ENCODE results near the gene PRKAG1. TPM values are rescaled to one million over a fixed set of nuclear protein-coding genes. Genes with fewer than 3 reads are reported as not detected.

PRKAG1 gene
- total RNA-seq, 1 experiment from 2014 or later, result 57.3 TPM

DNA sequence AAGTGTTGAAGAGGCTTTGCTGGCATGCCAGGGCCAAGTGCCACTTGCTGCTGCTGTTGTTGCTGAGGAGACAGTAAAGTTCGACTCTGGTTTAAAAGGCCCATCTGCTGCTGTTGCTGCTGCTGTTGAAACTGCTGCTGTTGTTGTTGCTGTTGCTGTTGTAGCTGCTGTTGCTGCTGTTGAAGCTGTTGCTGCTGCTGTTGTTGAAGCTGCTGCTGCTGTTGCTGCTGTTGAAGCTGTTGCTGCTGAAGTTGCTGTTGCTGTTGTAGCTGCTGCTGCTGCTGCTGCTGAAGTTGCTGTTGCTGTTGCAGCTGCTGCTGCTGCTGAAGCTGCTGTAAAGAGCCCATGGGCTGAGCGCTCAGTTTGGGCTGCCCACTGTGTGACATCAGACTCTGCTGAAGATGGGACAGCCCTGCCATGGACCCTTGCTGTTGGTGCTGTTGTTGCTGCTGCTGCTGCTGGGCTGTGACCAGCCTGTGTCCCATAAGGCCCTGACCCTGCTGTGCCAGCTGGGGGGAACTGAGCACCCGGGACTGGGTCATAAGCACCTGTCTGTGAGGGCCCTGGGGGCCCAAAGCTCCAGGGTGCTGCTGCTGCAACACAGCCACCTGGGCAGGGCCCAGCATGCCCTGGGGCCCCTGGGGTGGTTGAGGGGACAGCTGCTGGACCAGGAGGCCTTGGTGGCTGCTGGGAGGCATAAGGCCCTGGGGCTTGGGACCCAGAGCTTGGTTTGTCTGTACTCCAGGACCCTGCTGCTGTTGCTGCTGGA, 14.3 kb upstream of the PRKAG1 start:
- Histone ChIP-seq H3K4me3 (ENCODE audit: low read depth in 2 of 2, low read length in 2 of 2) (no peak overlapping the region), H3K36me3 (ENCODE audit: control insufficient read depth, insufficient read depth, low read length) (peaks cover 7% of the 10 kb centered on the region), H3K27ac (ENCODE audit: low read length) (no peak overlapping the region), H3K27me3 (ENCODE audit: control insufficient read depth, insufficient read depth, low read length) (no peaks in the 10 kb centered on the region), H3K9me3 (ENCODE audit: control insufficient read depth, insufficient read depth, low read depth, low read length) (no peaks in the 10 kb centered on the region), H3K4me1 (ENCODE audit: control insufficient read depth, insufficient read depth, low read length) (no peaks in the 10 kb centered on the region)
- CTCF ChIA-PET, result no interaction called here
- BruUV-seq (replicated peaks), result no TSS peak
- DNase-seq (ENCODE audit: low read depth, low spot score), result no peak
- in situ Hi-C loops (cut with HindIII; ENCODE audit: low pct_unique_long_range_greater_than_20kb, low sequenced_read_pairs), result no loop called here
- intact Hi-C loops (cut with micrococcal nuclease; ENCODE audit: unreplicated experiment), result no loop called here
- POLR2A ChIA-PET, result interaction anchor here (0.5 kb wide), 1 partner anchor 82 kb away, joined by 5 read pairs; no protein-coding TSS in a partner anchor
- ATAC-seq, result no peak
- TF ChIP-seq TCF7L2 (IDR thresholded peaks at IDR 0.05; ENCODE audit: low read depth, low read length), result no peak
- TF ChIP-seq, protein P1, sequence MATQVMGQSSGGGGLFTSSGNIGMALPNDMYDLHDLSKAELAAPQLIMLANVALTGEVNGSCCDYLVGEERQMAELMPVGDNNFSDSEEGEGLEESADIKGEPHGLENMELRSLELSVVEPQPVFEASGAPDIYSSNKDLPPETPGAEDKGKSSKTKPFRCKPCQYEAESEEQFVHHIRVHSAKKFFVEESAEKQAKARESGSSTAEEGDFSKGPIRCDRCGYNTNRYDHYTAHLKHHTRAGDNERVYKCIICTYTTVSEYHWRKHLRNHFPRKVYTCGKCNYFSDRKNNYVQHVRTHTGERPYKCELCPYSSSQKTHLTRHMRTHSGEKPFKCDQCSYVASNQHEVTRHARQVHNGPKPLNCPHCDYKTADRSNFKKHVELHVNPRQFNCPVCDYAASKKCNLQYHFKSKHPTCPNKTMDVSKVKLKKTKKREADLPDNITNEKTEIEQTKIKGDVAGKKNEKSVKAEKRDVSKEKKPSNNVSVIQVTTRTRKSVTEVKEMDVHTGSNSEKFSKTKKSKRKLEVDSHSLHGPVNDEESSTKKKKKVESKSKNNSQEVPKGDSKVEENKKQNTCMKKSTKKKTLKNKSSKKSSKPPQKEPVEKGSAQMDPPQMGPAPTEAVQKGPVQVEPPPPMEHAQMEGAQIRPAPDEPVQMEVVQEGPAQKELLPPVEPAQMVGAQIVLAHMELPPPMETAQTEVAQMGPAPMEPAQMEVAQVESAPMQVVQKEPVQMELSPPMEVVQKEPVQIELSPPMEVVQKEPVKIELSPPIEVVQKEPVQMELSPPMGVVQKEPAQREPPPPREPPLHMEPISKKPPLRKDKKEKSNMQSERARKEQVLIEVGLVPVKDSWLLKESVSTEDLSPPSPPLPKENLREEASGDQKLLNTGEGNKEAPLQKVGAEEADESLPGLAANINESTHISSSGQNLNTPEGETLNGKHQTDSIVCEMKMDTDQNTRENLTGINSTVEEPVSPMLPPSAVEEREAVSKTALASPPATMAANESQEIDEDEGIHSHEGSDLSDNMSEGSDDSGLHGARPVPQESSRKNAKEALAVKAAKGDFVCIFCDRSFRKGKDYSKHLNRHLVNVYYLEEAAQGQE (IDR thresholded peaks at IDR 0.05; ENCODE audit: insufficient read depth in 1 of 2, low read depth in 2 of 2, low read length in 1 of 2), result no peak
- TF ChIP-seq POLR2AphosphoS5 (IDR thresholded peaks at IDR 0.05; ENCODE audit: low read depth, low read length), result no peak; the same call in 1 of the 2 replicates
- TF ChIP-seq SIN3A (IDR thresholded peaks at IDR 0.05; ENCODE audit: borderline replicate concordance, insufficient read depth, low read depth, low read length), result no peak
- TF ChIP-seq, protein P2, sequence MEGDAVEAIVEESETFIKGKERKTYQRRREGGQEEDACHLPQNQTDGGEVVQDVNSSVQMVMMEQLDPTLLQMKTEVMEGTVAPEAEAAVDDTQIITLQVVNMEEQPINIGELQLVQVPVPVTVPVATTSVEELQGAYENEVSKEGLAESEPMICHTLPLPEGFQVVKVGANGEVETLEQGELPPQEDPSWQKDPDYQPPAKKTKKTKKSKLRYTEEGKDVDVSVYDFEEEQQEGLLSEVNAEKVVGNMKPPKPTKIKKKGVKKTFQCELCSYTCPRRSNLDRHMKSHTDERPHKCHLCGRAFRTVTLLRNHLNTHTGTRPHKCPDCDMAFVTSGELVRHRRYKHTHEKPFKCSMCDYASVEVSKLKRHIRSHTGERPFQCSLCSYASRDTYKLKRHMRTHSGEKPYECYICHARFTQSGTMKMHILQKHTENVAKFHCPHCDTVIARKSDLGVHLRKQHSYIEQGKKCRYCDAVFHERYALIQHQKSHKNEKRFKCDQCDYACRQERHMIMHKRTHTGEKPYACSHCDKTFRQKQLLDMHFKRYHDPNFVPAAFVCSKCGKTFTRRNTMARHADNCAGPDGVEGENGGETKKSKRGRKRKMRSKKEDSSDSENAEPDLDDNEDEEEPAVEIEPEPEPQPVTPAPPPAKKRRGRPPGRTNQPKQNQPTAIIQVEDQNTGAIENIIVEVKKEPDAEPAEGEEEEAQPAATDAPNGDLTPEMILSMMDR (IDR thresholded peaks at IDR 0.05), result no peak

DNA sequence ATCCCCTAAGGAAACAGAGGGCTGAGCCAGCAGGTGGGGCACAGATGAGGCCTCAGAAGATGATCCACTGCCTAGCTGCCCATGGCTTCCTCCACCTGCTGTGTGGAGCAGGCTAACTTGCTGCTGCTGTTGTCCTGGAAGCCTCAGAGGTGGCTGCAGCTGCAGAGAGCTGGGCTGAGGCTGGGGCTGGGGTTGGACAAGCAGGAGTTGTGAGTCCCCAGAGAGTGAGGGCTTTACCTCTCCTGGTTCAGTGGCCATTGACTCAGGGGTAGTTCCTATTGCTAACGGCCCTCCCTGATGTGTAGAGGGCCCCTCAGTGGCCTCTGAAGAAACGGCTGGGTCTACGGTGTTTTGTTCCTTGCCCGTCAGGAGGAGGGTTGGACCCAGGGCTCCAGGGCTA, 13.7 kb upstream of the PRKAG1 start:
- peaks cover 7% of the 10 kb centered on the region for H3K36me3 ChIP-seq (ENCODE audit: control insufficient read depth, insufficient read depth, low read length)
- H3K27me3 ChIP-seq (ENCODE audit: control insufficient read depth, insufficient read depth, low read length), result no peaks in the 10 kb centered on the region
- ChIA-PET POLR2A (interaction anchor here (0.5 kb wide), 1 partner anchor 82 kb away, joined by 5 read pairs; no protein-coding TSS in a partner anchor), CTCF (no interaction called here)
- H3K9me3 ChIP-seq (ENCODE audit: control insufficient read depth, insufficient read depth, low read depth, low read length), result no peaks in the 10 kb centered on the region
- DNase-seq (ENCODE audit: low read depth, low spot score) (no peak), ATAC-seq (no peak)
- in situ Hi-C loops (cut with HindIII; ENCODE audit: low pct_unique_long_range_greater_than_20kb, low sequenced_read_pairs), result no loop called here
- TF ChIP-seq POLR2AphosphoS5 (IDR thresholded peaks at IDR 0.05; ENCODE audit: low read depth, low read length) (no peak), TCF7L2 (IDR thresholded peaks at IDR 0.05; ENCODE audit: low read depth, low read length) (no peak), SIN3A (IDR thresholded peaks at IDR 0.05; ENCODE audit: borderline replicate concordance, insufficient read depth, low read depth, low read length) (no peak)
- TF ChIP-seq, protein P1 (IDR thresholded peaks at IDR 0.05; ENCODE audit: insufficient read depth in 1 of 2, low read depth in 2 of 2, low read length in 1 of 2), result no peak
- TF ChIP-seq, protein P2 (IDR thresholded peaks at IDR 0.05), result no peak
- no peaks in the 10 kb centered on the region for H3K4me1 ChIP-seq (ENCODE audit: control insufficient read depth, insufficient read depth, low read length)
- no peak overlapping the region for H3K27ac ChIP-seq (ENCODE audit: low read length)
- BruUV-seq (replicated peaks), result no TSS peak
- H3K4me3 ChIP-seq (ENCODE audit: low read depth in 2 of 2, low read length in 2 of 2), result no peak overlapping the region
- intact Hi-C loops (cut with micrococcal nuclease; ENCODE audit: unreplicated experiment), result no loop called here

All from Panc1 (cell line).